IMR-90 (cell line): Measurements from ENCODE around the gene TBX3. TPM values are rescaled to one million over a fixed set of nuclear protein-coding genes. Genes with fewer than 3 reads are reported as not detected.

Experiments
- ATAC-seq: fragments of 200-7000 bp; cut with Tn5 transposase; 2 replicates; pipeline ENCODE4 v1.9.1; 2020; ENCODE audit warnings: low read depth, mild to moderate bottlenecking, moderate library complexity
- BruUV-seq: library from RNA; stranded (reverse); fragments of 400-500 nt; replicated peaks from 2 replicates; lab custom pipeline; 2021; lab: Mats Ljungman, UMichigan
- CTCF ChIA-PET: fragments of 300-600 bp; formaldehyde crosslinking; extraction: SDS; loops from one replicate; lab custom pipeline; 2021; ENCODE audit warnings: antibody characterized with exemption; lab: Yijun Ruan, JAX
- POLR2A ChIA-PET: fragments of 300-600 bp; sonication (Branson Sonifier 250); formaldehyde crosslinking; loops from one replicate; lab custom pipeline; 2022; ENCODE audit warnings: antibody characterized with exemption; ENCODE audit not compliant: unreplicated experiment; lab: Charles Lee
- DNase-seq: peaks from one replicate; pipeline ENCODE4 v3.0.0; 2013
- H2AFZ ChIP-seq: replicated peaks from 2 replicates; pipeline ENCODE3; 2013; ENCODE audit warnings: low read length, mild to moderate bottlenecking; ENCODE audit not compliant: poor library complexity
- H2AK5ac ChIP-seq: 2 replicates; pipeline ENCODE4 v1.6.1; 2013; ENCODE audit warnings: low read depth, low read length, inconsistent platforms
- H2AK9ac ChIP-seq: replicated peaks from 2 replicates; pipeline ENCODE3; 2013; ENCODE audit warnings: mild to moderate bottlenecking, low read depth, low read length, moderate library complexity; ENCODE audit not compliant: poor library complexity
- H2BK120ac ChIP-seq: 2 replicates; pipeline ENCODE4 v1.6.1; 2013; ENCODE audit warnings: low read depth, low read length, inconsistent platforms
- H2BK15ac ChIP-seq: 3 replicates; pipeline ENCODE4 v1.6.1; 2013; ENCODE audit warnings: low read depth, low read length, inconsistent platforms
- H2BK20ac ChIP-seq: 2 replicates; pipeline ENCODE4 v1.6.1; 2013; ENCODE audit warnings: low read depth, mild to moderate bottlenecking, inconsistent platforms, low read length, moderate library complexity
- H2BK5ac ChIP-seq: 2 replicates; pipeline ENCODE4 v1.6.1; 2013; ENCODE audit warnings: mild to moderate bottlenecking, low read depth, low read length, inconsistent platforms; ENCODE audit not compliant: poor library complexity, severe bottlenecking
- H3K14ac ChIP-seq: replicated peaks from 2 replicates; pipeline ENCODE4 v1.6.1; 2013; ENCODE audit warnings: low read depth, low read length, inconsistent platforms
- H3K18ac ChIP-seq: 2 replicates; pipeline ENCODE4 v1.6.1; 2013; ENCODE audit warnings: low read depth, low read length, control low read depth
- H3K23ac ChIP-seq: 2 replicates; pipeline ENCODE4 v1.6.1; 2013; ENCODE audit warnings: low read depth, low read length, inconsistent platforms
- H3K27ac ChIP-seq: 2 replicates; pipeline ENCODE4 v1.5.1; 2013; ENCODE audit warnings: mild to moderate bottlenecking, control low read depth, low read length; ENCODE audit not compliant: insufficient read depth
- H3K27me3 ChIP-seq: 2 replicates; pipeline ENCODE4 v1.6.1; 2013; ENCODE audit warnings: low read length; ENCODE audit not compliant: control insufficient read depth, insufficient read depth
- H3K36me3 ChIP-seq: 2 replicates; pipeline ENCODE4 v1.6.1; 2013; ENCODE audit warnings: low read length, mixed read lengths; ENCODE audit not compliant: control insufficient read depth, insufficient read depth
- H3K4ac ChIP-seq: 2 replicates; pipeline ENCODE4 v1.6.1; 2013; ENCODE audit warnings: low read depth, low read length, inconsistent platforms
- H3K4me1 ChIP-seq: 2 replicates; pipeline ENCODE4 v1.6.1; 2013; ENCODE audit warnings: low read length, mixed read lengths; ENCODE audit not compliant: control insufficient read depth, insufficient read depth
- H3K4me2 ChIP-seq: 2 replicates; pipeline ENCODE4 v1.6.1; 2013; ENCODE audit warnings: low read depth, mild to moderate bottlenecking, control low read depth, low read length, moderate library complexity
- H3K4me3 ChIP-seq: 2 replicates; pipeline ENCODE4 v1.5.1; 2013; ENCODE audit warnings: low read depth, mild to moderate bottlenecking, control low read depth, low read length, moderate library complexity; ENCODE audit not compliant: insufficient read depth
- H3K56ac ChIP-seq: 2 replicates; pipeline ENCODE4 v1.6.1; 2013; ENCODE audit warnings: low read length, inconsistent platforms; ENCODE audit not compliant: insufficient read depth; ENCODE audit errors: extremely low read depth
- H3K79me1 ChIP-seq, 2 experiments: 2 replicates each; pipeline ENCODE4 v1.6.1; 2013; ENCODE audit warnings: low read length in 2 of 2, inconsistent platforms in 1 of 2, low read depth in 1 of 2
- H3K9ac ChIP-seq: 2 replicates; pipeline ENCODE4 v1.6.1; 2013; ENCODE audit warnings: low read depth, low read length, control low read depth
- H3K9me1 ChIP-seq: 2 replicates; pipeline ENCODE4 v1.6.1; 2013; ENCODE audit warnings: low read length, inconsistent platforms; ENCODE audit not compliant: insufficient read depth
- H3K9me3 ChIP-seq: 2 replicates; pipeline ENCODE4 v1.6.1; 2013; ENCODE audit warnings: low read length; ENCODE audit not compliant: control insufficient read depth, insufficient read depth
- H4K20me1 ChIP-seq: 2 replicates; pipeline ENCODE4 v1.6.1; 2013; ENCODE audit warnings: low read length, inconsistent platforms; ENCODE audit not compliant: insufficient read depth
- H4K5ac ChIP-seq: 2 replicates; pipeline ENCODE4 v1.6.1; 2013; ENCODE audit warnings: mild to moderate bottlenecking, low read depth, low read length, control low read depth
- H4K8ac ChIP-seq, 2 experiments: 2 replicates each; pipeline ENCODE4 v1.6.1; 2013; ENCODE audit warnings: low read depth in 2 of 2, low read length in 2 of 2, control low read depth in 1 of 2, inconsistent platforms in 1 of 2
- H4K91ac ChIP-seq: 2 replicates; pipeline ENCODE4 v1.6.1; 2013; ENCODE audit warnings: low read depth, low read length, inconsistent platforms; ENCODE audit not compliant: insufficient read depth
- CHD1 ChIP-seq: IDR thresholded peaks from 2 replicates; pipeline ENCODE4 v1.6.1; 2012; ENCODE audit warnings: low read depth, low read length, improper control_type of control experiment
- CTCF ChIP-seq: conservative IDR thresholded peaks from 2 replicates; pipeline ENCODE4 v1.5.1; 2012; ENCODE audit warnings: mild to moderate bottlenecking, low read depth, low read length, improper control_type of control experiment
- ELK1 ChIP-seq: fragments of 150-350 bp; IDR thresholded peaks from 2 replicates; pipeline ENCODE4 v1.6.1; 2016; ENCODE audit warnings: low read depth, mild to moderate bottlenecking, low read length, moderate library complexity, borderline replicate concordance
- MAFK ChIP-seq: IDR thresholded peaks from 2 replicates; pipeline ENCODE4 v1.6.1; 2012; ENCODE audit warnings: low read depth, low read length, improper control_type of control experiment
- NFE2L2 ChIP-seq: fragments of 150-350 bp; IDR thresholded peaks from 2 replicates; pipeline ENCODE4 v1.6.1; 2016; ENCODE audit warnings: low read depth, mild to moderate bottlenecking, low read length
- POLR2A ChIP-seq: IDR thresholded peaks from 2 replicates; pipeline ENCODE4 v1.6.1; 2012; ENCODE audit warnings: mild to moderate bottlenecking, low read depth, low read length
- RAD21 ChIP-seq: IDR thresholded peaks from 2 replicates; pipeline ENCODE4 v1.6.1; 2012; ENCODE audit warnings: low read length, improper control_type of control experiment
- RCOR1 ChIP-seq: IDR thresholded peaks from 2 replicates; pipeline ENCODE4 v1.6.1; 2012; ENCODE audit warnings: mild to moderate bottlenecking, low read length, improper control_type of control experiment; ENCODE audit not compliant: insufficient replicate concordance
- RFX5 ChIP-seq: IDR thresholded peaks from 2 replicates; pipeline ENCODE4 v1.8.0; 2012; ENCODE audit warnings: low read depth, mild to moderate bottlenecking, low read length, moderate library complexity
- SMC3 ChIP-seq: fragments of 150-350 bp; IDR thresholded peaks from 2 replicates; pipeline ENCODE4 v1.6.1; 2016; ENCODE audit warnings: low read depth, mild to moderate bottlenecking, antibody characterized with exemption, low read length, moderate library complexity
- USF2 ChIP-seq: fragments of 150-350 bp; IDR thresholded peaks from 2 replicates; pipeline ENCODE4 v1.6.1; 2017; ENCODE audit warnings: mild to moderate bottlenecking, antibody characterized with exemption, low read length, low read depth
- WGBS, 2 experiments: methylation state at CpG; one replicate each; pipeline versions ENCODE4 v1.1.5 to v1.1.7; 2013; ENCODE audit warnings: missing lambda C conversion rate in 2 of 2; ENCODE audit not compliant: insufficient read length in 1 of 2; ENCODE audit errors: extremely low coverage in 2 of 2; 5-methylcytosine and 5-hydroxymethylcytosine counted together
- dilution Hi-C: fragments of 300-500 bp; cut with HindIII; formaldehyde crosslinking; loops from one replicate; pipeline ENCODE4 v1.14.3; 2018; ENCODE audit warnings: low sequenced_read_pairs; ENCODE audit not compliant: unreplicated experiment
- in situ Hi-C: fragments of 300-500 bp; cut with MboI; formaldehyde crosslinking; loops from 3 replicates; pipeline ENCODE4 v1.14.3; 2019; ENCODE audit warnings: low sequenced_read_pairs, inconsistent platforms, mixed read lengths
- intact Hi-C: fragments of 100-400 bp; cut with micrococcal nuclease; formaldehyde crosslinking; loops from 2 replicates; pipeline ENCODE4 v1.10.0; 2022
- polyA plus RNA-seq, 3 experiments: library from polyadenylated mRNA; depleted of rRNA; stranded (reverse); fragments of >200 nt; gene quantifications; 2 replicates each; pipeline ENCODE4 v1.2.3, GENCODE V29; 2012; ENCODE audit warnings: low replicate concordance in 1 of 3
- total RNA-seq: library from RNA; depleted of rRNA; stranded (reverse); fragments of >200 nt; gene quantifications from 2 replicates; pipeline ENCODE4 v1.2.3, GENCODE V29; 2012

TBX3 gene
- total and polyA plus RNA-seq, 2 of the 4 experiments (the other 2 are of a cell fraction), result 15.8 to 44.9 TPM

- TF ChIP-seq USF2, result peak; percentile 46; the same call in 1 of the 2 replicates
These were observed 10.7 kb downstream of the TBX3 start (continued) for GRCh38 chr12:114673169-114673833.

- Histone ChIP-seq H3K56ac (peak overlapping the region; percentile 66), H3K9me3 (no peaks in the 10 kb centered on the region), H3K9me1 (no peaks in the 10 kb centered on the region), H4K5ac (peak overlapping the region; percentile 13), H3K27ac (peak overlapping the region; percentile 92), H3K4me2 (peak overlapping the region; percentile 77), H3K4ac (peak overlapping the region; percentile 78), H4K20me1 (peaks cover 11% of the 10 kb centered on the region), H2AFZ (no peak overlapping the region), H3K4me1 (peaks cover 11% of the 10 kb centered on the region), H3K79me1 (peaks cover 0 to 11% of the 10 kb centered on the region in 2 experiments; a peak in 1 of 4 replicates), H3K36me3 (peaks cover 47% of the 10 kb centered on the region), H2BK120ac (peak overlapping the region; percentile 71), H3K18ac (0 out of 2 replicates have a peak overlapping the region, but pooled peaks have one; percentile 2), H3K4me3 (peak overlapping the region; percentile 16), H3K9ac (peak overlapping the region; percentile 55), H4K91ac (peak overlapping the region; percentile 58), H2AK5ac (peak overlapping the region; percentile 71), H2AK9ac (peak overlapping the region; percentile 65), H2BK15ac (peak overlapping the region; percentile 57; the same call in 1 of the 3 replicates), H3K23ac (peak overlapping the region; percentile 95), H2BK5ac (peak overlapping the region; percentile 89), H4K8ac (peak overlapping the region; percentile 46 to 75; a peak in 1 of 4 replicates), H2BK20ac (peak overlapping the region; percentile 27), H3K14ac (peak overlapping the region; percentile 75; the same call in 1 of the 2 replicates), H3K27me3 (no peaks in the 10 kb centered on the region)
- BruUV-seq, result no TSS peak
- dilution Hi-C loops, result no loop called here
- ATAC-seq, result no peak
- ChIA-PET CTCF (interaction anchor here (1.0 to 1.8 kb wide), 5 partner anchors 10 to 1080 kb away, joined by 3 to 6 read pairs (median 3); partner anchors contain the start of gene TBX3), POLR2A (interaction anchor here (0.5 to 2.0 kb wide), 2 partner anchors 12 to 73 kb away, joined by 4 to 16 read pairs; partner anchors contain the start of gene TBX3)
- in situ Hi-C loops, result no loop called here
- no peak for DNase-seq
- WGBS, 2 experiments, result 4% methylated on average over 3 of the region's 4 CpGs; no CpG with 5 or more reads in 1 of the 2 experiments
- TF ChIP-seq SMC3, result no peak
- TF ChIP-seq NFE2L2, result no peak
- TF ChIP-seq MAFK, result no peak
- no peak for TF ChIP-seq RCOR1
- TF ChIP-seq CHD1, result no peak
- TF ChIP-seq RFX5, result no peak
- TF ChIP-seq POLR2A, result no peak
- no peak for TF ChIP-seq ELK1
- TF ChIP-seq RAD21, result no peak
- no peak for TF ChIP-seq CTCF
- intact Hi-C loops, result loop anchor here (1.0 to 5.0 kb wide), 2 partner anchors 9 to 270 kb away; no protein-coding TSS in a partner anchor
These were observed 11.2 kb downstream of the TBX3 start for GRCh38 chr12:114672817-114673168.
